Activated T-helper 17 cell treated with anti-CD3 and anti-CD28 coated beads, Interleukin-2, amount 50 U/mL, for 72 hours (primary cell): ENCODE data around the gene CFAP99. TPM values are rescaled to one million over a fixed set of nuclear protein-coding genes. Genes with fewer than 3 reads are reported as not detected.

Source experiments
- ATAC-seq: fragments of 150-1000 bp; cut with Tn5 transposase; replicated peaks from 2 replicates; pipeline ENCODE4 v1.10.0; 2021; ENCODE audit warnings: mild to moderate bottlenecking, moderate library complexity
- H3K27ac Mint-ChIP-seq: one replicate; pipeline ENCODE4 v1.8.0; 2022; ENCODE audit warnings: mixed read lengths
- H3K27me3 Mint-ChIP-seq: one replicate; pipeline ENCODE4 v1.8.0; 2022; ENCODE audit warnings: mixed read lengths
- H3K36me3 Mint-ChIP-seq: one replicate; pipeline ENCODE4 v1.8.0; 2022; ENCODE audit warnings: low read depth, mild to moderate bottlenecking, mixed read lengths
- H3K4me1 Mint-ChIP-seq: one replicate; pipeline ENCODE4 v1.8.0; 2022; ENCODE audit warnings: mixed read lengths
- H3K4me3 Mint-ChIP-seq: one replicate; pipeline ENCODE4 v1.8.0; 2022; ENCODE audit warnings: mild to moderate bottlenecking, mixed read lengths
- H3K9me3 Mint-ChIP-seq: one replicate; pipeline ENCODE4 v1.8.0; 2022; ENCODE audit warnings: mixed read lengths
- total RNA-seq, 2 donors: library from RNA; stranded (reverse); gene quantifications; one replicate each; pipeline ENCODE4 v1.2.3, GENCODE V29; 2022

CFAP99 gene
- total RNA-seq, 2 donors from 2014 or later = 0.11 to 0.26 TPM

DNA sequence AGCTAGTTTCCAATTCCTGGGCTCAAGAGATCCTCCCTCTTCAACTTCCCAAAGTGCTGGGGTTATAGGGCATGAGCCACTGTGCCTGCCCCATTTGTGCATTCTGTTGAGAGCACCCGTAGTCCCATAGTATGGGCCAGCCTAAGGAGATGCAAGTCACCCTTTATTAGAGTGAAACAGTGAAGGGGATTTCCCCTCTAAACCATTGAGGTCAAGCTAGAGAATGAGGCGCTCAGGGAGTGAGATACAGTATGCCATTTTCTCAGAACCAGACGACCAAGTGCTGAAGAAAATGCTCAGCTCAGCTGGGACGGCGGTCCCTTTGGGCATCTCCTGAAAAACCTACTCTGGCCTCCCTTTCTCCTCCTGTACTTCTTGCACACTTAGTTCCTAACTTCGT, 68.9 kb downstream of the CFAP99 start:
- H3K4me3 Mint-ChIP-seq = peak overlapping the region; percentile 15
- peaks cover 52% of the 10 kb centered on the region for H3K36me3 Mint-ChIP-seq
- H3K9me3 Mint-ChIP-seq = no peaks in the 10 kb centered on the region
- peak; percentile 87 for ATAC-seq
- no peaks in the 10 kb centered on the region for H3K27me3 Mint-ChIP-seq
- H3K27ac Mint-ChIP-seq = peak overlapping the region; percentile 46
- H3K4me1 Mint-ChIP-seq = peaks cover 43% of the 10 kb centered on the region

DNA sequence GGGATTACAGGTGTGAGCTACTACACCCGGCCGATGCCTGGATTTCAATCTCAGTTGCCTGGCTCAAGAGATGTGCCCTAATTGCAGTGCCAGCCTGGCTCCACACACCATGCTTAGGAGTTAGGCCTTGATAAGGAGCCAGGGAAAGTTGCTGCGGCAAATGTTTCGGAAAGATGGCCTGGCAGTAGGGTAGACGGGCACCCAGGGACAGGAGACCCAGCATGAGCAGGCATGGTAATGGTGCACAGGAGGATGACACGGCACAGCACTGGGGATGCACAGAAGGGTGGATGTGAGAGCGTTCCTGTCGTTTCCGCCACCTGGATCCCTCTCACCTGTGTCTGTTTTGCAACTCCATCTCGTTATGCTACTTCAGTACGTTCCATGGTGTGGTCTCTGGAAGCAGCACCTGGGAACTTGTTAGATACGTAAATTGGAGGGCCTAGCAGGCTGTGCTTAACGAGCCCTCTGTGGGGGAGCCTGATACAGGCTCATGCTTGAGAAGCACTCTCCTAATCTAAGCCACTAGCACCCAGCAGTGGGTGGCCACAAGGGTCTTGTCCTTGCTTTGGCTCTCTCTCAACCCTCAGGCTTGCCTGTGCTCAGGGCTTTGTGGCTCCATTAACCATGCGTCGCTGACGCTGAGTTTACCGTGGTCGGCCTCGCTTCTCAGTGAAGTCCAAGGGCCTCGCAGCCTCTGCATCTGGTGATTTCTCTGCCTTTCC, 70.5 kb downstream of the CFAP99 start:
- Mint-ChIP-seq H3K4me1 (peaks cover 34% of the 10 kb centered on the region), H3K27ac (peak overlapping the region; percentile 30), H3K9me3 (no peaks in the 10 kb centered on the region), H3K36me3 (peaks cover 68% of the 10 kb centered on the region), H3K4me3 (no peak overlapping the region), H3K27me3 (no peaks in the 10 kb centered on the region)
- no peak for ATAC-seq

DNA sequence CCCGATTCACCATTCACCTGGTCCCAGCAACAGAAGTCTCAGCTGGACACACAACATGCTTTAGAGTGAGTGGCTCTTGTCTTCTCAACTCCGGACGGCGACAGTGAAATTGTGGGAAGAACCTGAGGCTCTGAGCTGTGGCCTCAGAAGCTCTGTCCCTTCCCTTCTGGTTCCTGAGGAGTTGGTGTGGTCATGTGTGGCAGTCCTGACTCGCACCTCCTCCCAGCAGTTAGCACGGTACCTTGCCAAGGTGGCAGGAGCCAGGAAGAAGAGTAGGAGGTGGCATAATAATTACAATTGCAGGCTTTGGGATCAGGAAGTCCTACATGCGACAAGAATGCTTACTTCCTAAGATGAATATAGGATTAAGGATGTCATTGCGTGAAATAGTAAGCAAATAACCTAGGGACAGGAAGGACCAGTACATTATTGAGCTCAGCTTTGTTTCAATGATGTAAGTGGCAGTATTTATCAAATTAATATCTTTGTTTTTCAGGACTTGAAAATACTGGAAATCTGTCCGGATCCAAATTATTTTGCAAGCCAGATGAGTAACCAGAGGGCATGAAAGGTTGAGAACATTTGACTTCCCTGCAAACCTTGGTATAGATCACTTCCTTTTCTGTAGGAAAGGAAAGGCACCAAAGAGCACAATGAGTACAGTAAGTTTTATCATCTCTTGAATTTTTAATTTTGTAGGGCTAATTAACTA, 71.2 kb downstream of the CFAP99 start:
- Mint-ChIP-seq H3K4me1 (peaks cover 26% of the 10 kb centered on the region), H3K9me3 (no peaks in the 10 kb centered on the region), H3K27me3 (no peaks in the 10 kb centered on the region), H3K27ac (peak overlapping the region; percentile 30), H3K4me3 (no peak overlapping the region), H3K36me3 (peaks cover 71% of the 10 kb centered on the region)
- no peak for ATAC-seq

DNA sequence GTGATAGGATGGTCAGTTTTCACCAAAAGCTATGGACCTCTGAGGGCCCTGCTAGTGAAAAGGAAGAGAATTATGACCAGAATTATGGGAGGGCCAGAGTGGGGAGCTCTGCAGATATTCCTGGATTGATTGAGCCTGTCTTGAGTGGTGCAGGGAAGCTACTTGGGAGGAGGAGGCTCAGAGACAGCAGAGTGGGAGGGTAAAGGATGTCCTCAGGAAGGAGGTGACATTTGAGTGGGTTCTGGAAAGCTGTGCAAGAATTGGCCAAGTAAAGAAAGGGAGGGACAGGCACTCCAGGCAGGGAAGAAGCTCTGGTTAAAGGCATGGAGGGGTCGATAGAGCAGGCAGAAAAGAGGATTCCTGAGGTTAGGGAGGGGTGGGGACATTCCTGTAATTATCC, 74.2 kb downstream of the CFAP99 start:
- Mint-ChIP-seq H3K27ac (peak overlapping the region; percentile 51), H3K4me3 (no peak overlapping the region), H3K4me1 (peaks cover 2% of the 10 kb centered on the region), H3K36me3 (peaks cover 96% of the 10 kb centered on the region), H3K9me3 (no peaks in the 10 kb centered on the region), H3K27me3 (no peaks in the 10 kb centered on the region)
- no peak for ATAC-seq

DNA sequence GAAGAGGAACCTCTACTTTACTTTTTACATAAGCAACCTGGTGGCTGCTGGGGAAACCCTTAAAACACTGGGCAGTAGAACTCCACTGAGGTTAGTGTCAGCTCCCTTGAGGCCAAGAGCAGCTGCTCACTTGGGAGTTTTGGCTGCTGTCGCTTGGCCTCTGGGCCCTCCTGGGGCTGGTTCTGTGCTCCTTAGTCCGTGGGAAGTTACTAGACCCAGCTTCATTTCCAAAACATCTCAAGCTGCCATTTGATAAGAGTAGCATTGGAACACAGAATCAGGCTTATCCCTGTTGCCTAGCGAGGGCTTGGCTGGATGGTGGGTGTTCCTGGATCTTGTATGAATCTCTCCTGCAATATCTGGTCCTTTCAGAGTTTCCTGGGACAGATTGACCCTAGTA, 76.2 kb downstream of the CFAP99 start:
- H3K9me3 Mint-ChIP-seq = no peaks in the 10 kb centered on the region
- H3K27me3 Mint-ChIP-seq = no peaks in the 10 kb centered on the region
- H3K4me3 Mint-ChIP-seq = no peak overlapping the region
- ATAC-seq = no peak
- H3K36me3 Mint-ChIP-seq = peaks cover 98% of the 10 kb centered on the region
- H3K4me1 Mint-ChIP-seq = no peaks in the 10 kb centered on the region
- H3K27ac Mint-ChIP-seq = no peak overlapping the region

DNA sequence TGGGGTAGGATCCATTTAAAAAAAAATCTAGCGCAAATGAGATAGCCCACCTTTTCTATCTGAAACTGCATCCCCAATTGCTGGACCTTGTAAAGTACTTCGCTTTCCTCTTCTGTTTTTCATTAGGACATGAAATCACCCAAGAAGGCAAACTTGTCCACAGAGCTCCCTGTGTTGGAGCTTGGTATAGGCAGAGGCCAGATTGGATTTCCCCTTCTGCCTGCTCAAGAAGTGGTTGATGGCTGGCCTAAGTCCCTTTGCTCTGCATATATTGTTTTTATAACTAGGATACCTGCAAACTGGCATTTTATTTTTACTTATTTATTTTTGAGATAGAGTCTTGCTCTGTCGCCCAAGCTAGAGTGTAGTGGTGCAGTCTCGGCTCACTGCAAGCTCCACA, 78.6 kb downstream of the CFAP99 start:
- no peak overlapping the region for H3K27ac Mint-ChIP-seq
- no peak for ATAC-seq
- peaks cover 100% of the 10 kb centered on the region for H3K36me3 Mint-ChIP-seq
- H3K9me3 Mint-ChIP-seq = no peaks in the 10 kb centered on the region
- H3K4me1 Mint-ChIP-seq = peaks cover 11% of the 10 kb centered on the region
- H3K4me3 Mint-ChIP-seq = no peak overlapping the region
- no peaks in the 10 kb centered on the region for H3K27me3 Mint-ChIP-seq

DNA sequence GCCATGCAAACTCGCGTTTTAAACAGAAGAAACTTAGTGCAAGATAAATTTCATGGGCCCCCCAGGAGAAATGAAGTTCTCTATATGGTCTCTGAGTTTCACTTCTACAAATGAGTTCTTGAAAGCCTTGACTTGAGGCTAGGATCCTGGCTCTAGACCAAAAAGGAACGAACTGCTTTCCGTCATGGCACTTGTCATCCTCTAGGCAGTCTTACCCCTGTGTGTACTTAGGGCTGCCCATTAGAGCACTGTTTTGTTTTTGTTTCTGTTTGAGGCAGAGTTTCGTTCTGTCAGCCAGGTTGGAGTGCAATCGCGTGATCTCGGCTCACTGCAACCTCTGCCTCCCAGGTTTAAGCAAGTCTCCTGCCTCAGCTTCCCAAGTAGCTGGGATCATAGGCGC, 79.2 kb downstream of the CFAP99 start:
- no peak for ATAC-seq
- Mint-ChIP-seq H3K27ac (no peak overlapping the region), H3K9me3 (no peaks in the 10 kb centered on the region), H3K27me3 (no peaks in the 10 kb centered on the region), H3K36me3 (peaks cover 100% of the 10 kb centered on the region), H3K4me1 (peaks cover 11% of the 10 kb centered on the region), H3K4me3 (no peak overlapping the region)

DNA sequence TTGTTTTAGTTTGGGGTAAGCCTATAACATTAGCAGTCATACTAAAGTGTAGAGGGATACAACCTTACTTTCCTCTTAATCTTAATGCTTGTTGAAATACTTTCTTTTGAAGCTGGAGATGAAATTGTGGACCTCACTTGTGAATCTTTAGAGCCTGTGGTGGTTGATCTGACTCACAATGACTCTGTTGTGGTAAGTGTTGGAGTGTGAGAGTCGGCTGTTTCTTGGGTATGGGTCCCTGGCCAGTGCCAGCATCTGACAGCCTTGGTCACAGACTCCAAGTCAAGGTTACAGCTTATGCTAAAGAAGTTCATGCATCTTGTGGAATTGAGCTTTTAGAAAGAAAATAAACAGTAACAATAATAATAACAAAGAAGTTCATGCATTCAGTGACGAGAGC, 81.8 kb downstream of the CFAP99 start:
- Mint-ChIP-seq H3K4me1 (peaks cover 11% of the 10 kb centered on the region), H3K9me3 (no peaks in the 10 kb centered on the region), H3K27ac (no peak overlapping the region), H3K4me3 (no peak overlapping the region), H3K36me3 (peaks cover 95% of the 10 kb centered on the region), H3K27me3 (no peaks in the 10 kb centered on the region)
- ATAC-seq = peak; percentile 90

DNA sequence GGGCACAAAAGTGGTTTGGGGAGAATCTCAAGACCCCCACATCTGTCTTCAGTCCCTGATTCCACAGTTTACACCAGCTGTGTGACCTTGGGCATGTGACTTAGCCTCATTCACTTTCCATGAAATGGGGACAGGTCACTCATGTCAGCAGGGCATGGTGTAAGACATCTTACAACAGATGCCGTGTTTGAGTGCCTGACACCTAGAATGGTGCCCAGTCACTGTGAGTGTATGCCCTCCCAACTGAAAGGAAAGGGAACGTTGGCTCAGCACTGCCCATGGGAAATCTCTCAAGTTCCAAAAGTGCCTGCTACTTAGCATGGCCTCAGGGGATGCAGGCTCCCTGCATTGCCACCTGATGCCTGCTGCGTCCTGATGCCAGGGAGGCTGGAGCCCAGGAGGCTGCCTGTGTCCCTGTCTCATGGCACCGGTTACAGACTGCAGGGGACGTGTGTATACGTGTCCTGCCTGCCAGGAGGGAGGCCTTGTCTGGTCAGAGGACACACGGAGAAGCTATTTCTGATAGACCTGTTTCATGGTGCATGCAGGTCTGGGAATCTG, 82.4 kb downstream of the CFAP99 start:
- peaks cover 95% of the 10 kb centered on the region for H3K36me3 Mint-ChIP-seq
- H3K27ac Mint-ChIP-seq = peak overlapping the region; percentile 17
- no peak overlapping the region for H3K4me3 Mint-ChIP-seq

DNA sequence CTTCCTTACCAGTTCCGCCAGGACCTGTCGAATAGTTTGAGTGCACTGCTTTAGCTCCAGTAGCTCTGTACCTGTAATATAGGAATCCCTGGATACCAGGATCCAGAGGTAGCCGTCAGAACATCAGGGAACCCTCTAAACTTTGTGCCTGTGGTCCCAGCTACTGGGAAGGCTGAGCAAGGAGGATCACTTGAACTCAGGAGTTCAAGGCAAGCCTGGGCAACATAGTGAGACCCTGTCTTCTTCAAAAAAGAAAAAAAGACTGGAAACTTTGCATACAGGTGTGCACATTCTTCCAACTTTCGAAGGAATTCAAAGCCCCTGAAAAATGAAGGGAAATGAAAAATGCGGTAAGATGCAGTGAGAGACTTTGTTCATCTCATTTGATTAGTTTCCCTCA, 85.1 kb downstream of the CFAP99 start:
- Mint-ChIP-seq H3K4me3 (no peak overlapping the region), H3K9me3 (no peaks in the 10 kb centered on the region), H3K36me3 (peaks cover 95% of the 10 kb centered on the region), H3K27me3 (no peaks in the 10 kb centered on the region), H3K4me1 (peaks cover 19% of the 10 kb centered on the region), H3K27ac (peak overlapping the region; percentile 14)
- no peak for ATAC-seq

More for the DNA sequence above, 82.4 kb downstream of the CFAP99 start:
- ATAC-seq = no peak
- Mint-ChIP-seq H3K27me3 (no peaks in the 10 kb centered on the region), H3K4me1 (peaks cover 11% of the 10 kb centered on the region), H3K9me3 (no peaks in the 10 kb centered on the region)

DNA sequence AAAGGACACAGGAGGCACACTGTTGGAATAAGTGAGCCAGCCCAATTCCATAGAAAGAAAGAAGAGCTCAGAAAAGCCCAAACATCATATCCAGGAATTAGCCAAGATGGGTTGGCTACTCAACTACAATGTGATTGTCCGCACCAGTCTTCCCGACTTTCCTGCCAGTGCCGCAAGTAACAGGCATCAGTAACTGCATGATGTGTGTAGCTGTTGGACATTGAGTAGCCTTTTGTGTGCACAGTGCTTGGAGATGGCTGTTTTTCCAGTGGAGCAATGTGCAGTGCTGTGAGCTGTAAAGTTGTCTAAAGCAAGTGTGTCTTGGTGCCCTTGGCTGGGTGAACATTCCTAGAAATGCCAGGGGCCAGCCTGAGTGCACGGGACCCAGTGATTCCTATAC, 88.5 kb downstream of the CFAP99 start:
- Mint-ChIP-seq H3K36me3 (peaks cover 91% of the 10 kb centered on the region), H3K9me3 (no peaks in the 10 kb centered on the region), H3K4me1 (peaks cover 13% of the 10 kb centered on the region), H3K27me3 (no peaks in the 10 kb centered on the region), H3K27ac (no peak overlapping the region), H3K4me3 (no peak overlapping the region)
- ATAC-seq = no peak

DNA sequence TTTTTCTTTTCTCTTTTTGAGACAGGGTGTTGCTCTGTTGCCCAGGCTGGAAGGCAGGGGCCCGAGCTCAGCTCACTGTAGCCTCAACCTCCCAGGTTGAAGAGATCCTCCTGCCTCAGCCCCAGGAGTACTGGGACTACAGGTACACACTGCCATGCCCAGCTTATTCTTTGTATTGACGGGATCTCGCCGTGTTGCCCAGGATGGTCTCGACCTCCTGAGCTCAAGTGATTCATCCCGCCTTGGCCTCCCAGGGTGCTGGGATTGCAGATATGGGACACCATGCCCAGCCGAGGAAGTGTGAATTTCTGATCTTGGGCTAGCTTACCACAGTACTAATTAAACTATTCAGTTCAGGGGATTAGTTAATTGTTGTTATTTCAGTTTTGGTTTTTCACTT, 89.1 kb downstream of the CFAP99 start:
- Mint-ChIP-seq H3K4me1 (peaks cover 13% of the 10 kb centered on the region), H3K4me3 (no peak overlapping the region), H3K27ac (no peak overlapping the region), H3K36me3 (peaks cover 90% of the 10 kb centered on the region), H3K9me3 (no peaks in the 10 kb centered on the region), H3K27me3 (no peaks in the 10 kb centered on the region)
- ATAC-seq = no peak

DNA sequence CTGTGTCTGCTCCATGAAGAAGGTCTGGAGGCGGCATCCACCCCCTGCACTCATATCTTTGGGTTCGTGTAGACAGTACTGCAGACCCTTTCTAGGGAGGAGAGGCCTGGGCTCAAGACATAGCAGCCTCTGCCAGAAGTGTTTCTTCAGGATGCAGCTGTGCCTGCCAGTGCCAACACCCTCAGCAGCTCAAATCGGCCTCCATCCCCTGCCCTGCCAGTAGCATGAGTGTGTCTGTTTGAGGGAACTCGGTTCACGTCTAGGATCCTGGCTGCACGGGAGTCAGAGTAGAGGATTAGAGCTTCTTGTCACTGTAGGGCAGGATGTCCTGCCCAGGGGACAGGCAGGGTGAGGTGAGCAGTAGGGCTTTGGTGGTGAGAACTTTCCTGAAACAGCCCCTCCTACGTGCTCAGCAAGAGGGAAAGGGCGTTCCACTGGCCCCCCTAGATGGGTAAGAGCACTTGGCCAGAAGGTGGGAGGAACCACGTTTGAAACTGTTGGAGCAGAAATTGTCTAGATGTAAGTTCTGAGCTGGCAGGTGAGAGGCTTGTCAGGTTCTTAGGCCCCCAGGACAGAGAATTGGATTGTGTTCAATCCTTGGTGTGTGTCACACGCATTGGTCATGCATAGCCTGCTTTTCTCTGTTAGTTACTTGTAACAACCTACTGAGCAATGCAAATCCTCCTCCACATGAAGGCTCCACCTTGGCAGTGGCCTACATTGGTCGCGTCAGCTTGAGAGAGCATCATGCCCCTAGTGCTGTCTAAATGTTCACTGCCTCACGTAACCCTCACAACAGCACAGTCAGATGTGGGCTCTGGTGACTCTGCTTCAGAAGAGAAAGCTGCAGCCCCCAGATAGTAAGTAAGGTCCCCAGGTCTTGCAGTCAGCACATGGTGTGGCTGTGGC, 91.8 kb downstream of the CFAP99 start:
- Mint-ChIP-seq H3K4me1 (peaks cover 13% of the 10 kb centered on the region), H3K9me3 (no peaks in the 10 kb centered on the region), H3K27me3 (no peaks in the 10 kb centered on the region), H3K27ac (peak overlapping the region; percentile 41), H3K4me3 (no peak overlapping the region), H3K36me3 (peaks cover 95% of the 10 kb centered on the region)
- no peak for ATAC-seq

DNA sequence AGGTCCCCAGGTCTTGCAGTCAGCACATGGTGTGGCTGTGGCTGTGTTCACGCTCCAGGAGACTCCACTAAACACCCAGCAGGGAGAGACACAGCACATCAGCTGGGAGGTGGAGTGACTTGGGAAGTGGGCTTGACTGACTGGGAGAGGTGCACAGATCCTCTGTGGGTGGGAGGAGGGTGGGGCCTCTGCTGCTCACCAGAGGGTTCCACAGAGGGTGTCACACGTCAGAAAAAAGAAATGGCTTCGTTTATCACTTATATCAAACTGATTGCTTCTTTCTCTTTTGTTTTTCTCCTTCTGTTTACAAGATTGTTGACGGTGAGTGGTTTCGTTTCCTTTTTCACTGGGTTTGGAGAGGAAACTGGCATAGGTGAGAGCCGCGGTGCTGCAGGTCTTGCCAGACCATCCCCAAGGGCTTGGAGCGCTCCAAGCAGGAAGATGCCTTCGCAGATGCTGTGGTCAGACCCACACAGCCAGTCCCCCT, 92.9 kb downstream of the CFAP99 start:
- Mint-ChIP-seq H3K36me3 (peaks cover 95% of the 10 kb centered on the region), H3K4me1 (peaks cover 10% of the 10 kb centered on the region), H3K4me3 (no peak overlapping the region), H3K9me3 (no peaks in the 10 kb centered on the region), H3K27ac (peak overlapping the region; percentile 79), H3K27me3 (no peaks in the 10 kb centered on the region)
- no peak for ATAC-seq
